Breast epithelium (tissue), 3 donors: Measurements from ENCODE around the gene OSBPL2.

Experiments used
- POLR2A ChIP-seq: fragments of 450-650 bp; IDR thresholded peaks from one replicate; pipeline ENCODE4 v1.6.1; 2016; ENCODE audit warnings: antibody characterized with exemption, mild to moderate bottlenecking, moderate library complexity
- POLR2AphosphoS5 ChIP-seq, 3 donors: sonication (generic); formaldehyde crosslinking; IDR thresholded peaks; one replicate each; pipeline ENCODE4 v1.6.1; 2017; ENCODE audit warnings: antibody characterized with exemption in 3 of 3
- TF ChIP-seq, protein P1 (sequence below), 3 donors: fragments of 450-650 bp; IDR thresholded peaks; one replicate each; pipeline ENCODE4 v1.5.1; 2016 to 2017; ENCODE audit warnings: antibody characterized with exemption in 3 of 3, mild to moderate bottlenecking in 3 of 3, moderate library complexity in 3 of 3

DNA sequence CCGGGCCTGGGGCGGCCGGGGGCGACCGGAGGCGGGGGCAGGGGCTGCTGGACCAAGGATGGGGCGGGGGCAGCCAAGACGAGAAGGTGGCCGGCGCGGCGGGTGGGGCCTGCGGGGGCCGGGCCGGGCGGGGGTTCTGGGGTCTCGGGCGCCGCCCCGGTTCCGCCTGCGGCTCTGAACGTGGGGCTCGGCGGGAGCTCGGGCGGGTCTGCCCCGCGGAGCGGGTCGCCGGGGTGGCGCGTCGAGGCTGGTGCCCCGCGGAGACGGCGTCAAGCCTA, 64.7 kb downstream of the OSBPL2 start:
- TF ChIP-seq, protein P1, sequence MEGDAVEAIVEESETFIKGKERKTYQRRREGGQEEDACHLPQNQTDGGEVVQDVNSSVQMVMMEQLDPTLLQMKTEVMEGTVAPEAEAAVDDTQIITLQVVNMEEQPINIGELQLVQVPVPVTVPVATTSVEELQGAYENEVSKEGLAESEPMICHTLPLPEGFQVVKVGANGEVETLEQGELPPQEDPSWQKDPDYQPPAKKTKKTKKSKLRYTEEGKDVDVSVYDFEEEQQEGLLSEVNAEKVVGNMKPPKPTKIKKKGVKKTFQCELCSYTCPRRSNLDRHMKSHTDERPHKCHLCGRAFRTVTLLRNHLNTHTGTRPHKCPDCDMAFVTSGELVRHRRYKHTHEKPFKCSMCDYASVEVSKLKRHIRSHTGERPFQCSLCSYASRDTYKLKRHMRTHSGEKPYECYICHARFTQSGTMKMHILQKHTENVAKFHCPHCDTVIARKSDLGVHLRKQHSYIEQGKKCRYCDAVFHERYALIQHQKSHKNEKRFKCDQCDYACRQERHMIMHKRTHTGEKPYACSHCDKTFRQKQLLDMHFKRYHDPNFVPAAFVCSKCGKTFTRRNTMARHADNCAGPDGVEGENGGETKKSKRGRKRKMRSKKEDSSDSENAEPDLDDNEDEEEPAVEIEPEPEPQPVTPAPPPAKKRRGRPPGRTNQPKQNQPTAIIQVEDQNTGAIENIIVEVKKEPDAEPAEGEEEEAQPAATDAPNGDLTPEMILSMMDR (IDR thresholded peaks at IDR 0.05): no peak
- TF ChIP-seq POLR2A: no peak
- no peak for TF ChIP-seq POLR2AphosphoS5 (IDR thresholded peaks at IDR 0.05)
